Measurements from ENCODE around the gene FAM3D.

DNA sequence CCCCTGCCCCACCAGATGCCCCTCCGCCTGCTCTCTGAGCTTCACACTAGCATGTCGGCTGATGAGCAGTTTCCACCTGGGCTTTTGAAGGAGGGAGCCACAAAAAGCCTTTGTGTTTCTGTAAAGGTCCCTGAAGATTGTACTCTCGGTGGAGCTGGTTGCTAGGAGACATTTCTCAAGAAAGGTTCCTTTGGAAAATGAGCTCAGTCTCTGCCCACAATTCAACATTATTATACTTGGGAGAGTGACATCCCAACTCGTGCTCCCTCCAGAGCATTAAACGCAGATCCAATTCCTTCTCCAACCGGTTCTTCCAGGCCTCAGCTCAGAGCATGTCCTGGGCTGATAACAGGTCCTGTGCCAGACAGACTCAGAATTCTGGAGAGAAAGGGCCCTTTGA lies 62.5 kb downstream of the FAM3D start:
- TF ChIP-seq RFX5 (IDR thresholded peaks at IDR 0.05; ENCODE audit: low read length) (no peak), TEAD4 (IDR thresholded peaks at IDR 0.05; ENCODE audit: borderline replicate concordance, insufficient read depth) (no peak)

Measured in SK-N-SH (cell line).